ENCODE results near the gene RMRP.
"Not testable (repeated sequence)": the region's sequence is repeated elsewhere in the genome, so short reads cannot be mapped to it uniquely, and the experiment has no call there.

Gene RMRP

GRCh38 chr9:35612843-35613242 lies 45.0 kb downstream of the RMRP start:
- DNase-seq = no peak
- TF ChIP-seq EZH2phosphoT487 (IDR thresholded peaks at IDR 0.05; ENCODE audit: low read length) (no peak), EZH2 (optimal IDR thresholded peaks at IDR 0.05; ENCODE audit: low read depth, low read length) (no peak)
- no peak overlapping the region for H3K9ac ChIP-seq (ENCODE audit: low read length)
- no peak overlapping the region for H3K27ac ChIP-seq (ENCODE audit: low read length)
- no peaks in the 10 kb centered on the region for H3K36me3 ChIP-seq (replicated peaks; ENCODE audit: insufficient read depth, low read length)
- H3K27me3 ChIP-seq (replicated peaks; ENCODE audit: insufficient read depth, low read length) = 0 out of 2 replicates have a peak, but pooled peaks cover 5% of the 10 kb centered on the region
- no peaks in the 10 kb centered on the region for H4K20me1 ChIP-seq (ENCODE audit: insufficient read depth, low read length)
- H3K79me2 ChIP-seq (ENCODE audit: low read length) = no peaks in the 10 kb centered on the region
- no peak overlapping the region for H3K4me3 ChIP-seq (ENCODE audit: low read length)
- H3K4me2 ChIP-seq (ENCODE audit: low read depth, low read length) = no peak overlapping the region
- H3K9me3 ChIP-seq (replicated peaks; ENCODE audit: insufficient read depth, low read length) = no peaks in the 10 kb centered on the region
- H3F3A ChIP-seq (ENCODE audit: insufficient read depth, low read length) = no peaks in the 10 kb centered on the region
- H3K9me2 ChIP-seq (replicated peaks; ENCODE audit: insufficient read depth, low read length) = no peaks in the 10 kb centered on the region
- no peaks in the 10 kb centered on the region for H3K4me1 ChIP-seq (ENCODE audit: low read length)
- no peak overlapping the region for H2AFZ ChIP-seq (ENCODE audit: low read length)

GRCh38 chr9:35612066-35612465 lies 45.8 kb downstream of the RMRP start:
- H3K9me3 ChIP-seq (replicated peaks; ENCODE audit: insufficient read depth, low read length); H4K20me1 ChIP-seq (ENCODE audit: insufficient read depth, low read length); H3K27ac ChIP-seq (ENCODE audit: low read length); H3K4me3 ChIP-seq (ENCODE audit: low read length); H3K9me2 ChIP-seq (replicated peaks; ENCODE audit: insufficient read depth, low read length); DNase-seq; H3K9ac ChIP-seq (ENCODE audit: low read length); H3F3A ChIP-seq (ENCODE audit: insufficient read depth, low read length); H3K36me3 ChIP-seq (replicated peaks; ENCODE audit: insufficient read depth, low read length); H3K4me2 ChIP-seq (ENCODE audit: low read depth, low read length); H3K79me2 ChIP-seq (ENCODE audit: low read length); H3K4me1 ChIP-seq (ENCODE audit: low read length); H3K27me3 ChIP-seq (replicated peaks; ENCODE audit: insufficient read depth, low read length); H2AFZ ChIP-seq (ENCODE audit: low read length): not testable (repeated sequence)

- no peaks in the 10 kb centered on the region for H4K20me1 ChIP-seq (ENCODE audit: insufficient read depth, low read length)
These were observed 46.5 kb downstream of the RMRP start for GRCh38 chr9:35611230-35611797.

GRCh38 chr9:35609820-35610163 lies 48.0 kb downstream of the RMRP start:
- Histone ChIP-seq H3K4me2 (ENCODE audit: low read depth, low read length) (no peak overlapping the region), H3K79me2 (ENCODE audit: low read length) (peaks cover 15% of the 10 kb centered on the region), H3K27me3 (replicated peaks; ENCODE audit: insufficient read depth, low read length) (no peaks in the 10 kb centered on the region), H3K4me3 (ENCODE audit: low read length) (no peak overlapping the region), H3K9ac (ENCODE audit: low read length) (no peak overlapping the region), H3K9me2 (replicated peaks; ENCODE audit: insufficient read depth, low read length) (no peaks in the 10 kb centered on the region), H3K36me3 (replicated peaks; ENCODE audit: insufficient read depth, low read length) (no peaks in the 10 kb centered on the region), H3K9me3 (replicated peaks; ENCODE audit: insufficient read depth, low read length) (no peaks in the 10 kb centered on the region), H3F3A (ENCODE audit: insufficient read depth, low read length) (peaks cover 2% of the 10 kb centered on the region), H4K20me1 (ENCODE audit: insufficient read depth, low read length) (no peaks in the 10 kb centered on the region), H2AFZ (ENCODE audit: low read length) (no peak overlapping the region), H3K27ac (ENCODE audit: low read length) (no peak overlapping the region), H3K4me1 (ENCODE audit: low read length) (peaks cover 9% of the 10 kb centered on the region)
- no peak for TF ChIP-seq EZH2phosphoT487 (IDR thresholded peaks at IDR 0.05; ENCODE audit: low read length)
- TF ChIP-seq EZH2 (optimal IDR thresholded peaks at IDR 0.05; ENCODE audit: low read depth, low read length) = no peak
- no peak for TF ChIP-seq CTCF (IDR thresholded peaks at IDR 0.05; ENCODE audit: low read length)
- DNase-seq = no peak

More at GRCh38 chr9:35611230-35611797, 46.5 kb downstream of the RMRP start:
- Histone ChIP-seq H3K36me3 (replicated peaks; ENCODE audit: insufficient read depth, low read length) (no peaks in the 10 kb centered on the region), H3K4me2 (ENCODE audit: low read depth, low read length) (no peak overlapping the region), H3K4me1 (ENCODE audit: low read length) (peaks cover 6% of the 10 kb centered on the region), H3K9me3 (replicated peaks; ENCODE audit: insufficient read depth, low read length) (no peaks in the 10 kb centered on the region), H3K9me2 (replicated peaks; ENCODE audit: insufficient read depth, low read length) (no peaks in the 10 kb centered on the region), H3K4me3 (ENCODE audit: low read length) (no peak overlapping the region), H3K27ac (ENCODE audit: low read length) (no peak overlapping the region), H2AFZ (ENCODE audit: low read length) (no peak overlapping the region), H3K9ac (ENCODE audit: low read length) (no peak overlapping the region), H3K27me3 (replicated peaks; ENCODE audit: insufficient read depth, low read length) (no peaks in the 10 kb centered on the region), H3K79me2 (ENCODE audit: low read length) (peaks cover 7% of the 10 kb centered on the region), H3F3A (ENCODE audit: insufficient read depth, low read length) (no peaks in the 10 kb centered on the region)
- TF ChIP-seq EZH2 (optimal IDR thresholded peaks at IDR 0.05; ENCODE audit: low read depth, low read length) (no peak), EZH2phosphoT487 (IDR thresholded peaks at IDR 0.05; ENCODE audit: low read length) (no peak), CTCF (IDR thresholded peaks at IDR 0.05; ENCODE audit: low read length) (peak; percentile 65)
- peak; percentile 48 for DNase-seq
